ENCODE data around the gene HSPB7. TPM values are rescaled to one million over a fixed set of nuclear protein-coding genes. Genes with fewer than 3 reads are reported as not detected.

Gene HSPB7
- total and polyA plus RNA-seq, 2 of the 8 experiments (the other 6 are each of a cell fraction or from before 2014, with no cell fraction given), result not detected

- Histone ChIP-seq H3K9ac (replicated peaks in 1 of 4; ENCODE audit: extremely low read depth in 1 of 4, low read depth in 3 of 4, low read length in 3 of 4) (no peak overlapping the region), H3K23ac (ENCODE audit: insufficient read length) (no peak overlapping the region), H3K56ac (replicated peaks; ENCODE audit: insufficient read length, low read depth, low read length) (no peak overlapping the region), H3K14ac (ENCODE audit: insufficient read length) (no peak overlapping the region), H3K4me1 (replicated peaks in 1 of 4; ENCODE audit: control insufficient read depth in 3 of 4, insufficient read depth in 4 of 4, low read length in 3 of 4) (peaks cover 5 to 37% (median 22%) of the 10 kb centered on the region in 4 experiments), H3K4me2 (ENCODE audit: insufficient read depth in 1 of 2, low read depth in 2 of 2, low read length in 2 of 2) (no peak overlapping the region; a peak in 1 of 4 replicates), H3K4me3 (ENCODE audit: extremely low read depth in 1 of 4, insufficient read depth in 2 of 4, low read depth in 3 of 4, low read length in 4 of 4) (no peak overlapping the region), H2AK5ac (ENCODE audit: low read depth, low read length) (0 out of 2 replicates have a peak overlapping the region, but pooled peaks have one; percentile 29), H3K27me3 (replicated peaks in 1 of 4; ENCODE audit: control insufficient read depth in 3 of 4, extremely low read depth in 1 of 4, insufficient read depth in 3 of 4, low read length in 3 of 4) (no peaks in the 10 kb centered on the region), H3K23me2 (ENCODE audit: low read depth, low read length) (no peaks in the 10 kb centered on the region; the same call in 1 of the 2 replicates), H2BK120ac (replicated peaks; ENCODE audit: low read depth, low read length) (no peak overlapping the region), H4K8ac (ENCODE audit: extremely low read depth, insufficient read depth, low read length) (peak overlapping the region; percentile 63; the same call in 1 of the 2 replicates), H2AFZ (ENCODE audit: low read length) (no peak overlapping the region), H3K4ac (replicated peaks; ENCODE audit: insufficient read length, low read depth, low read length) (no peak overlapping the region), H4K20me1 (replicated peaks in 1 of 2; ENCODE audit: control insufficient read depth in 1 of 2, insufficient read depth in 2 of 2, low read length in 2 of 2) (no peaks in the 10 kb centered on the region), H2BK15ac (ENCODE audit: low read length) (no peak overlapping the region), H2BK5ac (ENCODE audit: low read depth, low read length) (no peak overlapping the region), H2BK12ac (ENCODE audit: low read depth, low read length) (peak overlapping the region; percentile 68), H4K5ac (ENCODE audit: insufficient read length, low read depth, low read length) (no peak overlapping the region), H3K27ac (ENCODE audit: low read depth, low read length) (no peak overlapping the region), H3K36me3 (ENCODE audit: control insufficient read depth in 2 of 4, insufficient read depth in 4 of 4, low read length in 3 of 4) (no peaks in the 10 kb centered on the region), H3K9me3 (ENCODE audit: insufficient read depth in 2 of 2, low read depth in 1 of 2, low read length in 1 of 2) (no peaks in the 10 kb centered on the region), H3K18ac (ENCODE audit: extremely low read depth, low read length) (no peak overlapping the region), H2BK20ac (ENCODE audit: low read length) (no peak overlapping the region), H3K79me2 (ENCODE audit: control insufficient read depth in 1 of 2, insufficient read depth in 2 of 2, low read length in 2 of 2) (no peaks in the 10 kb centered on the region), H4K91ac (replicated peaks; ENCODE audit: insufficient read length, low read length) (no peak overlapping the region), H3K79me1 (ENCODE audit: low read depth, low read length) (no peaks in the 10 kb centered on the region)
- CTCF ChIA-PET (ENCODE audit: partially characterized antibody), result interaction anchor here (0.8 to 4.0 kb wide), 6 partner anchors 11 to 174 kb away, joined by 3 to 25 read pairs (median 4); no protein-coding TSS in a partner anchor
- DNase-seq (ENCODE audit: low read depth in 1 of 2, low spot score in 2 of 2) (no peak), FAIRE-seq (no peak)
- TF ChIP-seq SAP30 (IDR thresholded peaks at IDR 0.05; ENCODE audit: insufficient read depth, insufficient replicate concordance, low read length) (no peak), ATF2 (IDR thresholded peaks at IDR 0.05; ENCODE audit: low read length) (no peak), KDM1A (IDR thresholded peaks at IDR 0.05; ENCODE audit: borderline replicate concordance, low read length) (no peak), RBBP5 (IDR thresholded peaks at IDR 0.05; ENCODE audit: borderline replicate concordance, low read depth, low read length) (no peak), CHD1 (IDR thresholded peaks at IDR 0.05; ENCODE audit: low read depth, low read length) (no peak), SUZ12 (IDR thresholded peaks at IDR 0.05; ENCODE audit: low read length) (no peak), BRCA1 (IDR thresholded peaks at IDR 0.05; ENCODE audit: low read depth, low read length) (no peak), FOSL1 (IDR thresholded peaks at IDR 0.05; ENCODE audit: insufficient read depth, low read depth, low read length) (no peak)
- POLR2A ChIA-PET (ENCODE audit: partially characterized antibody), result interaction anchor here (0.8 to 2.0 kb wide), 5 partner anchors 10 to 31 kb away, joined by 3 to 7 read pairs (median 3); partner anchors contain the start of gene SRARP
- 83% methylated on average over 17 of the region's 17 CpGs; no CpG with 5 or more reads in 1 of the 2 experiments for WGBS, 2 experiments (ENCODE audit: extremely low coverage in 1 of 2, insufficient coverage in 1 of 2, insufficient read length in 1 of 2, insufficient replicate concordance in 2 of 2, low coverage in 1 of 2, low lambda C conversion rate in 2 of 2, missing lambda C conversion rate in 1 of 2)
Observed at GRCh38 chr1:16014509-16015482, 3.0 kb downstream of the HSPB7 start.
